MCF 10A (cell line): ENCODE data around the gene HNRNPA1L2. TPM values are rescaled to one million over a fixed set of nuclear protein-coding genes. Genes with fewer than 3 reads are reported as not detected.
A peak's percentile ranks its signal among the peaks of the same experiment; 100 is the strongest.
"Not testable (repeated sequence)": the region's sequence is repeated elsewhere in the genome, so short reads cannot be mapped to it uniquely, and the experiment has no call there.

Experiments
- BruUV-seq: library from RNA; stranded (reverse); fragments of 400-500 nt; replicated peaks from 2 replicates; lab custom pipeline; 2021; lab: Mats Ljungman, UMichigan
- CTCF ChIA-PET: fragments of 300-600 bp; sonication (Branson Sonifier 250); formaldehyde crosslinking; extraction: SDS; loops from one replicate; lab custom pipeline; 2021; ENCODE audit warnings: antibody characterized with exemption, inconsistent platforms; lab: Yijun Ruan, JAX
- POLR2A ChIA-PET: fragments of 300-600, 350-650 bp; sonication (Branson Sonifier 250); formaldehyde crosslinking; extraction: SDS; loops from one replicate; lab custom pipeline; 2020; ENCODE audit warnings: antibody characterized with exemption, inconsistent platforms; lab: Yijun Ruan, JAX
- DNase-seq: peaks from one replicate; pipeline ENCODE4 v3.0.0-alpha.2; 2018; ENCODE audit not compliant: unreplicated experiment
- H3K27ac Mint-ChIP-seq: one replicate; pipeline ENCODE4 v1.8.0; 2022; ENCODE audit warnings: mild to moderate bottlenecking, low read depth, mixed read lengths; ENCODE audit not compliant: unreplicated experiment
- H3K27me3 Mint-ChIP-seq: one replicate; pipeline ENCODE4 v1.8.0; 2022; ENCODE audit warnings: mixed read lengths; ENCODE audit not compliant: insufficient read depth, unreplicated experiment
- H3K36me3 Mint-ChIP-seq: one replicate; pipeline ENCODE4 v1.8.0; 2022; ENCODE audit warnings: mild to moderate bottlenecking, moderate library complexity, mixed read lengths; ENCODE audit not compliant: insufficient read depth, unreplicated experiment
- H3K4me1 Mint-ChIP-seq: one replicate; pipeline ENCODE4 v1.8.0; 2022; ENCODE audit warnings: mixed read lengths; ENCODE audit not compliant: insufficient read depth, unreplicated experiment
- H3K4me3 Mint-ChIP-seq: one replicate; pipeline ENCODE4 v1.8.0; 2022; ENCODE audit warnings: mild to moderate bottlenecking, moderate library complexity, mixed read lengths; ENCODE audit not compliant: unreplicated experiment
- H3K9me3 Mint-ChIP-seq: one replicate; pipeline ENCODE4 v1.8.0; 2022; ENCODE audit warnings: mixed read lengths; ENCODE audit not compliant: unreplicated experiment
- intact Hi-C: fragments of 100-400 bp; cut with micrococcal nuclease; formaldehyde crosslinking; loops from 2 replicates; pipeline ENCODE4 v1.14.1; 2022
- total RNA-seq: library from RNA; stranded (reverse); gene quantifications from 2 replicates; pipeline ENCODE4 v1.2.3, GENCODE V29; 2022
- TF ChIP-seq, protein P1 (sequence below): fragments of 200-600 bp; IDR thresholded peaks from one replicate; pipeline ENCODE4 v1.8.0; 2022; ENCODE audit warnings: antibody characterized with exemption, mild to moderate bottlenecking; ENCODE audit not compliant: unreplicated experiment

Gene HNRNPA1L2
- total RNA-seq, 1 experiment from 2014 or later = 11.5 TPM

DNA sequence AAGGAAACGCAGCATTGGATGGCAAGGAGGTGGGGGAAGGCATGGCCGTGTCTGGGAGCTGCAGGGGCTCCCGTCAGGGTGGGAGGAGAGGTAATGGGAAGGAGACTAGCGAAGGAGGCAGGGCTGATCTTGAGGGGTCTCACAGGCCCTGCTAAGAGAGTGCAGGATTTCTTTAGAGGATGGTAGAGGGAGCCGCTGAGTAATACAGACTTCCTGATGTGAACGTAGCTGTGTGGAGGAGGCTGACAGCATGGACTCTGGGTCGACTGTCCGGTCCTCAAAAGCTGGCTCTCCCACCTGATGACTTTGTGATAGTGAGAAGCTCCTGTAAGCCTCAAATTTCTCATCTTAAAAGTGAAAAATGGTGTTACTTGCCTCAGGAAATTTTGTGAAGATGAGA, 34.0 kb upstream of the HNRNPA1L2 start:
- not testable (repeated sequence) for H3K36me3 Mint-ChIP-seq, H3K9me3 Mint-ChIP-seq, BruUV-seq, H3K27me3 Mint-ChIP-seq, DNase-seq, H3K27ac Mint-ChIP-seq, H3K4me3 Mint-ChIP-seq
- CTCF ChIA-PET = interaction anchor here (0.6 to 3.2 kb wide), 12 partner anchors 9 to 606 kb away, joined by 3 to 18 read pairs (median 3); partner anchors contain the start of gene SUGT1
- intact Hi-C loops = loop anchor here (2.0 to 10.0 kb wide), 3 partner anchors 201 to 587 kb away; no protein-coding TSS in a partner anchor
- POLR2A ChIA-PET = interaction anchor here (1.0 to 2.0 kb wide), 2 partner anchors 44 to 49 kb away, joined by 3 to 4 read pairs; partner anchors contain the start of gene SUGT1
- peaks cover 15% of the 10 kb centered on the region for H3K4me1 Mint-ChIP-seq

DNA sequence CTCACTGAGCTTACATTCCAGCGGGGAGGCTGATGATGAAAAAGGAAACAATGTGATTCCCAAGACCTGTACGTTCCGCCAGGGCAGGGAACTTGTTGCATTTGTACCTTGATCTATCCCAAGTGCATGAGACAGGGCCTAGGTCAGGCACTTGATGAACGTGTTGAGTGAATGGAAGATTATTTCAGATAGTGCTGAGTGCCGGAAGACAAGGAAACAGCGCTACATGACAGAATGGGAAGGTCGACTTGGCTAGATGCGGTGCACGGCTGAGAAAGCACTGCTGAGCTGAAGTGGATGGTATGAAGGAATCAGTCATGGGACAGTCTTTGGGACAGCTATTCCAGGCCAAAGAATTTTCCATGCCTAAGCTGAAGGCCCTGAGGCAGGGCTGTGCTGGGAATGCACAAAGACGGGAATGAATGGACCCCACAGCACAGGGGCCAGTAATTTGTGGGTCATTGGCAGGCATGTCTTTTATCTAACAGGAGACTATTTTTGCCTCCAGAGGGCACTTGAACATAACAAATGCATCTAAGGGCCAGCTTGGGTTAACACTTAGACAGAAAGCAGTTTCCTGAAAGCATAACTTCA, 33.1 kb upstream of the HNRNPA1L2 start:
- peaks cover 15% of the 10 kb centered on the region for H3K4me1 Mint-ChIP-seq
- intact Hi-C loops = loop anchor here (2.0 to 10.0 kb wide), 3 partner anchors 200 to 586 kb away; no protein-coding TSS in a partner anchor
- ChIA-PET POLR2A (interaction anchor here (2.0 kb wide), 1 partner anchor 44 kb away, joined by 4 read pairs; the partner anchor contains the start of gene SUGT1), CTCF (interaction anchor here (0.6 to 3.2 kb wide), 12 partner anchors 10 to 589 kb away, joined by 3 to 18 read pairs (median 4); no protein-coding TSS in a partner anchor)
- H3K4me3 Mint-ChIP-seq, H3K27me3 Mint-ChIP-seq, BruUV-seq, H3K36me3 Mint-ChIP-seq, H3K9me3 Mint-ChIP-seq: not testable (repeated sequence)
- DNase-seq = peak; percentile 37
- peak overlapping the region; percentile 80 for H3K27ac Mint-ChIP-seq
- TF ChIP-seq, protein P1, sequence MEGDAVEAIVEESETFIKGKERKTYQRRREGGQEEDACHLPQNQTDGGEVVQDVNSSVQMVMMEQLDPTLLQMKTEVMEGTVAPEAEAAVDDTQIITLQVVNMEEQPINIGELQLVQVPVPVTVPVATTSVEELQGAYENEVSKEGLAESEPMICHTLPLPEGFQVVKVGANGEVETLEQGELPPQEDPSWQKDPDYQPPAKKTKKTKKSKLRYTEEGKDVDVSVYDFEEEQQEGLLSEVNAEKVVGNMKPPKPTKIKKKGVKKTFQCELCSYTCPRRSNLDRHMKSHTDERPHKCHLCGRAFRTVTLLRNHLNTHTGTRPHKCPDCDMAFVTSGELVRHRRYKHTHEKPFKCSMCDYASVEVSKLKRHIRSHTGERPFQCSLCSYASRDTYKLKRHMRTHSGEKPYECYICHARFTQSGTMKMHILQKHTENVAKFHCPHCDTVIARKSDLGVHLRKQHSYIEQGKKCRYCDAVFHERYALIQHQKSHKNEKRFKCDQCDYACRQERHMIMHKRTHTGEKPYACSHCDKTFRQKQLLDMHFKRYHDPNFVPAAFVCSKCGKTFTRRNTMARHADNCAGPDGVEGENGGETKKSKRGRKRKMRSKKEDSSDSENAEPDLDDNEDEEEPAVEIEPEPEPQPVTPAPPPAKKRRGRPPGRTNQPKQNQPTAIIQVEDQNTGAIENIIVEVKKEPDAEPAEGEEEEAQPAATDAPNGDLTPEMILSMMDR = peak; percentile 47

DNA sequence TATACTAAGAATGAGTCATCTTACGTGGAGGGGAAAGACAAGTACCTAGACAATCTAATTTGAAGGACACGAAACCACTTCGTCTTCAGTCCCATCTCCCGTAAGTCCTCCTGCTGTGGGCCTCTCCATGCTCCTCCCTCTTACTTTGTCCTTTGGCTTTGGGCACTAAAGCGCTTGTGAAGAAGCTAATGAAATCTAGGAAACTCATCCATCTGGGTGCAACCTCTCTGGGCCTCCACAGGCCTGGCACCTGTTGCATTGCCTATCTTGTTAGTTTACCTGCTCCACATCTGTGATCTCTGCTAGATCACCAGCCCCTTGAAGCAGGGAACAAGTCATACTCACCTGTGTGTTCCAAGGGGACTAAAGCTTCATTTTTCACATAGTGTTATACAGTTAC, 32.1 kb upstream of the HNRNPA1L2 start:
- H3K27ac Mint-ChIP-seq, H3K36me3 Mint-ChIP-seq, BruUV-seq, H3K27me3 Mint-ChIP-seq, H3K9me3 Mint-ChIP-seq, H3K4me3 Mint-ChIP-seq, DNase-seq: not testable (repeated sequence)
- CTCF ChIA-PET = interaction anchor here (0.6 to 3.2 kb wide), 4 partner anchors 16 to 465 kb away, joined by 3 to 18 read pairs (median 6); no protein-coding TSS in a partner anchor
- intact Hi-C loops = loop anchor here (10.0 kb wide), 1 partner anchor 155 kb away; the partner anchor contains the start of genes CKAP2 and VPS36
- POLR2A ChIA-PET = interaction anchor here (0.9 kb wide), 1 partner anchor 10 kb away, joined by 3 read pairs; no protein-coding TSS in a partner anchor
- H3K4me1 Mint-ChIP-seq = peaks cover 15% of the 10 kb centered on the region

DNA sequence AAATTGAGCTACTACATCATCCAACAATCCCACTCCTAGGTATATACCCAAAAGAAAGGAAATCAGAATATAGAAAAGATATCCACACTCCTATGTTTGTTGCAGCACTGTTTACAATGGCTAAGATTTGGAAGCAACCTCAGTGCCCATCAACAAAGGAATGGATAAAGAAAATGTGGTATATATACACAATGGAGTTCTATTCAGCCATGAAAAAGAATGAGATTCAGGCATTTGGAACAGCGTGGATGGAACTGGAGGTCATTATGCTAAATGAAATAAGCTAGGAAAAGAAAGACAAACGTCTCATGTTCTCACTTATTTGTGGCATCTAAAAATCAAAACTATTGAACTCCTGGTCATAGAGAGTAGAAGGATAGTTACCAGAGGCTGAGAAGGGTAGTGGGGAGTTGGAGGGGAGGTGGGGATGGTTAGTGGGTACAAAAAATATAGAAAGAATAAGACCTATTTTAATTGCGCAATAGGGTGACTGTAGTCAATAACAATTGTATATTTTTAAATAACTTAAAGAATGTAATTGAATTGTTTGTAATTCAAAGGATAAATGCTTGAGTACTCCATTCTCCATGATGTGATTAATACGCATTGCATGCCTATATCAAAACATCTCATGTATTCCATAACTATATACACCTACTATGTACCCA, 27.0 kb upstream of the HNRNPA1L2 start:
- intact Hi-C loops = loop anchor here (10.0 kb wide), 1 partner anchor 160 kb away; the partner anchor contains the start of genes CKAP2 and VPS36
- CTCF ChIA-PET = interaction anchor here (0.6 kb wide), 1 partner anchor 775 kb away, joined by 3 read pairs; no protein-coding TSS in a partner anchor
- DNase-seq = no peak
- peak overlapping the region; percentile 14 for H3K4me3 Mint-ChIP-seq
- no peak overlapping the region for H3K27ac Mint-ChIP-seq
- no peaks in the 10 kb centered on the region for H3K36me3 Mint-ChIP-seq
- TF ChIP-seq, protein P1 = no peak
- H3K9me3 Mint-ChIP-seq = no peaks in the 10 kb centered on the region
- no peaks in the 10 kb centered on the region for H3K27me3 Mint-ChIP-seq
- BruUV-seq = no TSS peak
- peaks cover 11% of the 10 kb centered on the region for H3K4me1 Mint-ChIP-seq
- POLR2A ChIA-PET = interaction anchor here (3.4 kb wide), 1 partner anchor 16 kb away, joined by 36 read pairs; no protein-coding TSS in a partner anchor
